Naive thymus-derived CD4-positive, alpha-beta T cell (primary cell): ENCODE measurements around the gene CHN2. TPM values are rescaled to one million over a fixed set of nuclear protein-coding genes. Genes with fewer than 3 reads are reported as not detected.

Source experiments
- ATAC-seq: fragments of 150-1000 bp; cut with Tn5 transposase; 2 replicates; pipeline ENCODE4 v1.10.0; 2021; ENCODE audit warnings: mild to moderate bottlenecking, moderate library complexity
- CTCF ChIA-PET: fragments of 350-600 bp; sonication (Branson Sonifier 250); formaldehyde crosslinking; loops from one replicate; lab custom pipeline; 2021; ENCODE audit warnings: antibody characterized with exemption; lab: Charles Lee
- POLR2A ChIA-PET: fragments of 350-600 bp; sonication (Branson Sonifier 250); formaldehyde crosslinking; loops from one replicate; lab custom pipeline; 2021; ENCODE audit warnings: antibody characterized with exemption, inconsistent platforms; lab: Charles Lee
- DNase-seq, 9 donors: peaks; one replicate each; pipeline versions ENCODE4 v3.0.0 to v3.0.0-alpha.2; 2020 to 2022; ENCODE audit warnings: mixed read lengths in 1 of 9
- H3K27ac ChIP-seq: one replicate; pipeline ENCODE4 v1.7.0; 2013; ENCODE audit warnings: mild to moderate bottlenecking, low read depth, low read length, moderate library complexity
- H3K27me3 ChIP-seq, 2 donors: one replicate each; pipeline ENCODE4 v1.7.0; 2013; ENCODE audit warnings: low read length in 2 of 2, mild to moderate bottlenecking in 2 of 2, moderate library complexity in 2 of 2; ENCODE audit not compliant: control insufficient read depth in 2 of 2, insufficient read depth in 2 of 2
- H3K36me3 ChIP-seq, 3 experiments: 1 replicate in 2 of 3; 2 replicates in 1 of 3; pipeline ENCODE4 v1.7.0; 2013; ENCODE audit warnings: low read length in 3 of 3, mild to moderate bottlenecking in 3 of 3, moderate library complexity in 1 of 3; ENCODE audit not compliant: insufficient read depth in 3 of 3, control insufficient read depth in 2 of 3
- H3K4me1 ChIP-seq, 2 donors: one replicate each; pipeline ENCODE4 v1.7.0; 2013; ENCODE audit warnings: low read length in 2 of 2, mild to moderate bottlenecking in 2 of 2, moderate library complexity in 1 of 2; ENCODE audit not compliant: control insufficient read depth in 2 of 2, insufficient read depth in 2 of 2
- H3K4me3 ChIP-seq: 2 replicates; pipeline ENCODE4 v1.7.0; 2013; ENCODE audit warnings: mild to moderate bottlenecking, low read length
- H3K9me3 ChIP-seq, 3 experiments: 1 replicate in 2 of 3; 2 replicates in 1 of 3; pipeline ENCODE4 v1.7.0; 2013; ENCODE audit warnings: low read length in 3 of 3; ENCODE audit not compliant: control insufficient read depth in 2 of 3
- H3K27ac Mint-ChIP-seq, 9 donors: one replicate each; pipeline ENCODE4 v1.8.0; 2020 to 2022; ENCODE audit warnings: mixed read lengths in 9 of 9, mild to moderate bottlenecking in 8 of 9, moderate library complexity in 5 of 9, inconsistent platforms in 2 of 9
- H3K27me3 Mint-ChIP-seq, 5 donors: one replicate each; pipeline ENCODE4 v1.8.0; 2021 to 2022; ENCODE audit warnings: mixed read lengths in 5 of 5, mild to moderate bottlenecking in 1 of 5
- H3K36me3 Mint-ChIP-seq, 5 donors: one replicate each; pipeline ENCODE4 v1.8.0; 2020 to 2022; ENCODE audit warnings: mixed read lengths in 5 of 5, mild to moderate bottlenecking in 3 of 5, inconsistent platforms in 1 of 5
- H3K4me1 Mint-ChIP-seq, 7 donors: one replicate each; pipeline ENCODE4 v1.8.0; 2020 to 2022; ENCODE audit warnings: mixed read lengths in 7 of 7, mild to moderate bottlenecking in 3 of 7, inconsistent platforms in 1 of 7
- H3K4me3 Mint-ChIP-seq, 10 donors: one replicate each; pipeline ENCODE4 v1.8.0; 2020 to 2022; ENCODE audit warnings: mild to moderate bottlenecking in 10 of 10, mixed read lengths in 10 of 10, moderate library complexity in 6 of 10, inconsistent platforms in 2 of 10
- H3K9me3 Mint-ChIP-seq, 11 donors: one replicate each; pipeline ENCODE4 v1.8.0; 2020 to 2022; ENCODE audit warnings: mixed read lengths in 11 of 11, mild to moderate bottlenecking in 4 of 11, inconsistent platforms in 1 of 11, moderate library complexity in 1 of 11
- intact Hi-C, 2 donors: fragments of 100-400 bp; cut with micrococcal nuclease; formaldehyde crosslinking; loops; one replicate each; pipeline ENCODE4 v1.15.1; 2023
- polyA plus RNA-seq, 2 donors: library from polyadenylated mRNA; unstranded; fragments of 300-500 nt; fragmentation: Illumina TruSeq; gene quantifications; one replicate each; pipeline ENCODE4 v1.2.3, GENCODE V29; 2021
- total RNA-seq, 6 experiments: library from RNA in 5 of 6; stranded (reverse) in 5 of 6; gene quantifications; 1 replicate in 5 of 6; 2 replicates in 1 of 6; pipeline ENCODE4 v1.2.3 and lab custom pipeline; 2021 to 2026

The CHN2 gene
- total and polyA plus RNA-seq, 7 experiments from 2014 or later = 0.34 to 28.1 (median 0.98) TPM

DNA sequence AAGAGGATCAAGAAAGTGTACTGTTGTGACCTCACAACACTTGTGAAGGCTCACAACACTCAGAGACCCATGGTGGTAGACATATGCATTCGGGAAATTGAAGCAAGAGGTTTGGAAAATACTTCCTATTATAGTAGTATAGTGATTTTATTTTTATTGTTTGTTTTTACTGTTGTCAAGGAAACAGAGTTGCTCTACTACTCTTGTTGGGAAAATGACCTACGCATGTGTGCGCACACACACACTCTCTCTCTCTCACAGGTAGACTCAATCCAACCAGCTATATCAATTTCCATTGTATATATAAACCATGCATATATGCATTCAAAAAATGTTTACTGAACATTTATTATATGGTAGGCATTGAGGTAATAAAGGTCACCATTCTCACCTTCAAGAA lies 305.4 kb downstream of the CHN2 start:
- intact Hi-C loops = no loop called here
- CTCF ChIA-PET = no interaction called here
- DNase-seq = no peak
- Histone ChIP-seq H3K27me3 (no peaks in the 10 kb centered on the region), H3K4me1 (no peaks in the 10 kb centered on the region), H3K36me3 (no peaks in the 10 kb centered on the region), H3K9me3 (no peaks in the 10 kb centered on the region), H3K4me3 (no peak overlapping the region), H3K27ac (no peak overlapping the region)
- no peak overlapping the region for H3K4me3 Mint-ChIP-seq
- POLR2A ChIA-PET = no interaction called here
- H3K27ac Mint-ChIP-seq = no peak overlapping the region
- ATAC-seq = no peak
- H3K9me3 Mint-ChIP-seq = peaks cover 0 to 2% (median 0%) of the 10 kb centered on the region in 11 donors
- H3K27me3 Mint-ChIP-seq = peaks cover 0 to 6% (median 2%) of the 10 kb centered on the region in 5 donors
- no peaks in the 10 kb centered on the region for H3K36me3 Mint-ChIP-seq
- H3K4me1 Mint-ChIP-seq = no peaks in the 10 kb centered on the region

DNA sequence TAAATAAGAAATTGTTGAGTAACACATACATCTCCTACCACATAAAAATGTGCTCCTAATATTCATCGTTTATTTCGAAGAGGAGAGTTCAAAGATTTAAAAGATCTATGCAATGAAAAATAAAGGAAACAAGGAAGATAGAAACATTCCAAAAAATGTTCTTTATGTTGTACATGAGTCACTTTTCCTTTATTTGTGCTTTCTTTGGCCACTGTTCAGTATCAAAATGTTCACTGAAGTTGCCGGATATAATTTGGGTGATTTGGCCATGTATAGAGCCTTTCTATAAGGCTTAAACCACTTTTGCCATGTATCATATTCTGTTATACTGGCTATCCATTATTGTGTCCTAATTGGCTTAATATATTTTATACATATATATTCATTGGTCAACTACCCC lies 306.1 kb downstream of the CHN2 start:
- ChIA-PET POLR2A (no interaction called here), CTCF (no interaction called here)
- Mint-ChIP-seq H3K27me3 (peaks cover 0 to 6% (median 2%) of the 10 kb centered on the region in 5 donors), H3K36me3 (no peaks in the 10 kb centered on the region), H3K27ac (no peak overlapping the region), H3K4me1 (no peaks in the 10 kb centered on the region), H3K4me3 (no peak overlapping the region), H3K9me3 (peaks cover 0 to 2% (median 0%) of the 10 kb centered on the region in 11 donors)
- Histone ChIP-seq H3K36me3 (no peaks in the 10 kb centered on the region), H3K9me3 (no peaks in the 10 kb centered on the region), H3K27ac (no peak overlapping the region), H3K4me3 (no peak overlapping the region), H3K27me3 (no peaks in the 10 kb centered on the region), H3K4me1 (no peaks in the 10 kb centered on the region)
- ATAC-seq (no peak), DNase-seq (no peak)
- intact Hi-C loops = no loop called here

DNA sequence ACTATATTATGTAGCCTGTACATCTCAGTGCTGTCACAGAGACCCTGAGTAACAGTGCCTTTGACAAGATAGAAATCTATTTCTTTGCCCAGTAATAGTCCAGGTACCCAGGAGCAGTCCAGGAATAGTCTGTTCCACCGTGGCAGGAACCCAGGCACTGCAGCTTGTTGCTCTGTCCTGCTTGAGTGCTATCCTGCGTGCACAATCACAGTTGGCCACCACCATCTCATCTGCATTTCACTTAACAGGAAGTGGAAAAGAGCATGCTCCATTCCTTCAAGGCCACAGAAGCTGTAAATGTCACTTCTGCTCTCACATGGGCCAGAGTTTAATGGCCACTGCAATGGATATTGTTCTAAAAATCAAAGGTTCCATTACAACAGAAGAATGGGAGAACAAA lies 307.6 kb downstream of the CHN2 start:
- DNase-seq = no peak
- intact Hi-C loops = no loop called here
- no peaks in the 10 kb centered on the region for H3K4me1 Mint-ChIP-seq
- Histone ChIP-seq H3K4me3 (no peak overlapping the region), H3K27me3 (no peaks in the 10 kb centered on the region), H3K36me3 (no peaks in the 10 kb centered on the region), H3K27ac (no peak overlapping the region), H3K9me3 (no peaks in the 10 kb centered on the region), H3K4me1 (no peaks in the 10 kb centered on the region)
- ChIA-PET POLR2A (no interaction called here), CTCF (no interaction called here)
- H3K4me3 Mint-ChIP-seq = no peak overlapping the region
- peaks cover 0 to 6% (median 2%) of the 10 kb centered on the region in 5 donors for H3K27me3 Mint-ChIP-seq
- H3K27ac Mint-ChIP-seq = no peak overlapping the region
- peaks cover 0 to 2% (median 0%) of the 10 kb centered on the region in 11 donors for H3K9me3 Mint-ChIP-seq
- H3K36me3 Mint-ChIP-seq = no peaks in the 10 kb centered on the region
- no peak for ATAC-seq

DNA sequence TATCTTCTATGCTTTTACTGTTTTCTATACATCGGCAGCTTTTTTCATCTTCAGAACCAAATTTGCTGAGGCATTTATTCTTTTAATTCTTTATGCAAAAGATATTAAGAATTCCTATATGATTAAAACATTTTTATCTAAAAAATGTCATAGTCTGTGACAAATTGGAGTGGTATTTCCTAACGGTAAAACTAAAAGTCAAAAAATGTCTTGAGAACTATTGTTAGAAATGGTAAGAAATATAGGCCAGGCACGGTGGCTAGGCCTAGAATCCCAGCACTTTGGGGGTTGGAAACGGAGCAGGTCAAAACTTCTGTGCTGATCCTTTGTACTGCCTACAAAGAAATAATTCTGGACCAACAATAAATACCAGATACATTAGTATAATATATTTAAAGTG lies 311.4 kb downstream of the CHN2 start:
- ATAC-seq (no peak), DNase-seq (no peak)
- H3K4me1 Mint-ChIP-seq = peaks cover 0 to 2% (median 0%) of the 10 kb centered on the region in 7 donors
- no peaks in the 10 kb centered on the region for H3K9me3 ChIP-seq
- H3K9me3 Mint-ChIP-seq = no peaks in the 10 kb centered on the region
- H3K36me3 ChIP-seq = no peaks in the 10 kb centered on the region
- no peaks in the 10 kb centered on the region for H3K36me3 Mint-ChIP-seq
- ChIA-PET POLR2A (no interaction called here), CTCF (no interaction called here)
- intact Hi-C loops = no loop called here
- H3K4me3 Mint-ChIP-seq = no peak overlapping the region
- no peaks in the 10 kb centered on the region for H3K4me1 ChIP-seq
- H3K27ac Mint-ChIP-seq = no peak overlapping the region
- no peaks in the 10 kb centered on the region for H3K27me3 ChIP-seq
- no peak overlapping the region for H3K4me3 ChIP-seq
- no peak overlapping the region for H3K27ac ChIP-seq
- H3K27me3 Mint-ChIP-seq = peaks cover 0 to 6% (median 0%) of the 10 kb centered on the region in 5 donors

DNA sequence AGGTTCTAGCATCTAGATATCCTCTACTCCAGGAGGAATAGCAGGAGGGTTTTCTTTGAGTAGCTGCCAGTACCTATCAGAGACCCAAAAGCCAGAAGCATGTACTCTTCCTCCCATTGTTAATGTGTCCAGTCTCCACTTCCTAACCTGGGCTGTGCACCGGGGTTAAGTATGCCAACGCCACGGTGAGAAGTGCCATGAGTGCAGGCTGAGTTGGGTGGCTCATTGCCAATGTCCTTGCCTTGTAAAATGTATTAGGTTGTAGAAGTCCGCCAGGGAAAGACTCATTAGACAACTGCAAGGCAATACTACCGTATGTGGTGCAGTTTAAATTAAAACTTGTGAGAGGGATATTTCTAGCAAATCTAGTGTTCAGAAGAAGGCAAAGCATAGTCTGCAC lies 314.0 kb downstream of the CHN2 start:
- H3K9me3 Mint-ChIP-seq = no peaks in the 10 kb centered on the region
- intact Hi-C loops = no loop called here
- no peak overlapping the region for H3K27ac Mint-ChIP-seq
- ChIA-PET POLR2A (no interaction called here), CTCF (no interaction called here)
- Histone ChIP-seq H3K9me3 (no peaks in the 10 kb centered on the region), H3K4me3 (no peak overlapping the region), H3K27ac (no peak overlapping the region), H3K36me3 (no peaks in the 10 kb centered on the region), H3K4me1 (no peaks in the 10 kb centered on the region), H3K27me3 (no peaks in the 10 kb centered on the region)
- peaks cover 0 to 2% (median 0%) of the 10 kb centered on the region in 7 donors for H3K4me1 Mint-ChIP-seq
- H3K4me3 Mint-ChIP-seq = no peak overlapping the region
- H3K36me3 Mint-ChIP-seq = no peaks in the 10 kb centered on the region
- no peak for ATAC-seq
- no peaks in the 10 kb centered on the region for H3K27me3 Mint-ChIP-seq
- no peak for DNase-seq

DNA sequence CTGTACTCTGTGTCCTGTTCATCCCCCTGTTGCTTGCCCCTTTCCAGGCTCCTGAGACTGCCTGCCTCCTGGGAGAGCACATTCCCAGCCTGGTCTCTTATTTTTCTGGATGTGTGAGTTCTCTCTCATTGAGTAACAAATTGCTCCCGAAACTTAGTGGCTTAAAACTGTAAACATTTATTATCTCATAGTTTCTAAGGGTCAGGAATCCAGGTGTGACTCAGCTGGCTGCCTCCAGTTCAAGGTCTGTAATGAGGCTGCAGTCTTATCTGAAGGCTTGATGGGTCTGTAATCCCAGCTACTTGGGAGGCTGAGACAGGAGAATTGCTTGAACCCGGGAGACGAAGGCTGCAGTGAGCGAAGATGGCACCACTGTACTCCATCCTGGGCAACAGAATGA lies 315.5 kb downstream of the CHN2 start:
- DNase-seq (no peak), ATAC-seq (no peak)
- ChIA-PET CTCF (no interaction called here), POLR2A (no interaction called here)
- Mint-ChIP-seq H3K4me3 (no peak overlapping the region), H3K36me3 (no peaks in the 10 kb centered on the region), H3K4me1 (peaks cover 0 to 2% (median 0%) of the 10 kb centered on the region in 7 donors), H3K27ac (no peak overlapping the region), H3K9me3 (no peaks in the 10 kb centered on the region), H3K27me3 (peaks cover 0 to 1% (median 0%) of the 10 kb centered on the region in 5 donors)
- Histone ChIP-seq H3K36me3 (no peaks in the 10 kb centered on the region), H3K27ac (no peak overlapping the region), H3K27me3 (no peaks in the 10 kb centered on the region), H3K9me3 (no peaks in the 10 kb centered on the region), H3K4me1 (no peaks in the 10 kb centered on the region), H3K4me3 (no peak overlapping the region)
- intact Hi-C loops = no loop called here

DNA sequence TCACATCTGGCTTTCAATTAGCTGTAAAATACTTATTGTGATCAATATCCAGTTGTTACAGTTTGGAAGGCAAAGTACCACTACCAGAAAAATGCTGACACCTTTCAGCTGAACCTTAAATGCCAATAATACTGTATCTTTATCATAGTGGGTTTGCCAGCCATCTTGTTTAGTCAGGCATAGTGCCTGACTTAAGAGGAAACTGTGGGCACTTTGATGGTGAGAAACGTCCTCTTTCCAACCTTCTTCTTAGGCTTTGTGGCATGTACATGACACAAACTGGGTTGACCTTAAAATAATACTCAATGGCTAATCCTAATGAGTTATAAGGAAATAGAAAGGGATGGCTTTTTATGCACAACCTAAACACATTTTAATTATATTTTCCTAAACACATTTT lies 316.8 kb downstream of the CHN2 start:
- no peaks in the 10 kb centered on the region for H3K36me3 ChIP-seq
- peaks cover 0 to 7% (median 0%) of the 10 kb centered on the region in 5 donors for H3K27me3 Mint-ChIP-seq

More for the DNA sequence above, 316.8 kb downstream of the CHN2 start:
- Histone ChIP-seq H3K9me3 (no peaks in the 10 kb centered on the region), H3K27ac (no peak overlapping the region), H3K27me3 (no peaks in the 10 kb centered on the region), H3K4me1 (no peaks in the 10 kb centered on the region), H3K4me3 (no peak overlapping the region)
- no peaks in the 10 kb centered on the region for H3K36me3 Mint-ChIP-seq
- no peak for ATAC-seq
- no peak for DNase-seq
- ChIA-PET POLR2A (no interaction called here), CTCF (no interaction called here)
- no peak overlapping the region for H3K27ac Mint-ChIP-seq
- H3K9me3 Mint-ChIP-seq = no peaks in the 10 kb centered on the region
- intact Hi-C loops = no loop called here
- peaks cover 0 to 2% (median 0%) of the 10 kb centered on the region in 7 donors for H3K4me1 Mint-ChIP-seq
- no peak overlapping the region for H3K4me3 Mint-ChIP-seq
